ENCODE results near the gene CATSPERZ.
A peak's percentile ranks its signal among the peaks of the same experiment; 100 is the strongest.
"Not testable (repeated sequence)": the region's sequence is repeated elsewhere in the genome, so short reads cannot be mapped to it uniquely, and the experiment has no call there.

CATSPERZ gene

DNA sequence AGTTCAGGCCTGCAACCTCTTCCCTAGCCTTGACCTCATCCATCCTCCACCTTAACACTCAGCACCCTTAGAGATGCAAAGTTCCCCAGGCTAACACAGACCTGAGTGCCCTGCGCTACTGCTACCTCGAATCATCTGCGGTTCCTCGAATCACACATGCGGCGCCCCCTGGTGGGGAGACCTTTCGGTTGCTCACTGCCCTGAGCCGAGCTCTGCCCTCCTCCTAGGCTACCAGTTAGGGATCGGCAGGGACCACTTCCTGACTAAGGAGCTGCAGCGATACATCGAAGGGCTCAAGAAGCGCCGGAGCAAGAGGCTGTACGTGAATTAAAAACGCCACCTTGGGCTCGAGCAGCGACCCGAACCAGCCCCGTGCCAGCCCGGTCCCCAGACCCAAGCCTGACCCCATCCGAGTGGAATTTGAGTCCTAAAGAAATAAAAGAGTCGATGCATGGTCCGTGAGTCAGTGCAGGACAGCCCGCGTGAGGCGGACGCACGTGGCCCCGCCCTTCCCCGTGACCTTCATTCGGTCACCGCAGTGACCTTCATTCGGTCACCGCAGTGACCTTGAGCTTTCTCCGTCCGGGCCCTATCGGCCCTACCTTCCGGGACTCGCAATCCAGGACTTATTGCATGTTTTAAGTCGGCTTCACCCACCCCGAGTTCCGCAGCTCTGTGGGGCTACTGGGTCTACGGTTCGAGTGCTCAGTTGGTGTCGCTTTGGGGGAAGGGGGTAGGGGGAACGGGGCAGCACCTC lies 4.3 kb downstream of the CATSPERZ start:
- DNase-seq = peak; percentile 86 to 95 (median 91)

DNA sequence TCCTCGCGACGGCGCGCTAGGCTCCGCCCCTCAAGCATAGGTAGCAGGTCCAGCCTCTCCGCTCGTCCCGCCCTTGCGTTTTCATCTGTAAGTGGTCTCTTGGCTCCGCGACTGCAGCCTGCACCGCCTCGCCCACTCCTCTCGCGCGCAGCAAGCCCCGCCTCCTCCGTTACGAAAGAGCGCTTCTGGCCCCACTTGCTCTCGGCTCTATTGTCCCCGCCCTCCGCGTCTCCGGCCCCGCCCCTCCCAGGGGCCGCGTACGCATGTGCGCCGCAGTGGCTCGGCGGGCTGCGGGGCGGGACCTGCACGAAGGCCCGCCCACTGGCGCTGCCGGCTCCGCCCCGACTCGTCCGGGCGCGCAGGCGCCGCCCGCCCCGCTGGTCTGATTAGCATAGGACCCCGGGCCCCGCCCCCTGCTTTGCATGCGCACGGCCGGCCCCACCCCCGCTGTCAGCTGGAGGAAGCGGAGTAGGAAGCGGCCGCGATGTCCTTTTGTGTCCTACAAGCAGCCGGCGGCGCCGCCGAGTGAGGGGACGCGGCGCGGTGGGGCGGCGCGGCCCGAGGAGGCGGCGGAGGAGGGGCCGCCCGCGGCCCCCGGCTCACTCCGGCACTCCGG lies 5.0 kb downstream of the CATSPERZ start, which contains the start of gene ESRRA:
TSS of gene ESRRA (plus strand) at position 450 of the 616 bp plus-strand sequence. CDS start 1,656 bp downstream, outside the sequence.
- peak; percentile 99 to 100 (median 100) for DNase-seq

DNA sequence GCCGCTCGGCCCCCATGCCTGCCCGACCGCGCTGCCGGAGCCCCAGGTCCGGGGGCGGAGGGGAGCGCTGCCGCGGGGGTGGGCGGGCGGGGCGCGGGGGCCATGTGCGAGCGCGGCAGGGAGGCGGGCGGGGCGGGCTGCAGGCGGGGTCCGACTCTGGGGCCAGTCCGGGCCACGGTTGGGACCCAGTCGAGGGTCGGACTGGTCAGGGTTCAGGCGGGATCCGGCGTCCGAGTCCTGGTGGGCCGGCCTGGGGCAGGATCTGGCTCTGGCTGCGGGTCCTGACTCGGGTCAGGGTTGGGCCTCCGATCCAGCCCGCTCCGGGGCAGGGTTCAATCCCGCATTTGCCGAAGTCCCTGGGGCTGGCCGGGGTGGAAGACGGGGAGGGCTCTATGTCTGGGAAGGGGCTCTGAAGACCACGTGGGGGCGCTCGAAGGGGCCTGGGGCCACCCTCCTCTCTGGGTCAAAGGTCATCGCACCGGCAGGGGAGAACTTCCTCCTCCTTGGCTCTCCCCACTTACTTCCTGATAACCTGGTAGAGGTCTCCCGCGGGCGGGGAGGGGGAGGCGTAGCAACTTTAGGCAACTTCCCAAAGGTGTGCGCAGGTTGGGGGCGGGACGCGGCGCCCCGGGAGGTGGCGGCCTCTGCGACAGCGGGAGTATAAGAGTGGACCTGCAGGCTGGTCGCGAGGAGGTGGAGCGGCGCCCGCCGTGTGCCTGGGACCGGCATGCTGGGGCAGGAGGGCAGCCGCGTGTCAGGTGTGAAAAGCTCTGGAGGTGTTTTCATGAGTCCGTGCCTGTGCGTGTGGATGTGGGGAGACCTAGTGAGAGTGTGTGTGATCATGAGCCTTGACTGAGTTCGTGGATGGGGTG lies 5.8 kb downstream of the CATSPERZ start:
- peak; percentile 10 to 80 (median 71) for DNase-seq

DNA sequence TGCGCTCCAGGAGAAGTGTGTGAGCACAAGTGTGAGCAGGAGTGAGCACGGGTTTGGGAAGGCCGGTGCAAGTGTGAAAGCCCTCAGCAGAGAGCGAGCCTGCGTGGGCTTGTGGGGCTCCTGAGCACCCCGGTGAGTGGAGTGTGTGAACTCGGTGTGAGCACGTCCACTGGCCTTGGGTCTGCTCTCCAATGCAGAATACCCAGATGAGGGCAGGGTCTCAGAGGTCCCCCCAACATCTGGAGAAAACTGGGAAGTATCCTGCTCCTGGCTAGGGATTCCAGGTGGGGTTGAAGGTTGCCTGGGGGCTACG lies 6.4 kb downstream of the CATSPERZ start:
- no peak for DNase-seq

DNA sequence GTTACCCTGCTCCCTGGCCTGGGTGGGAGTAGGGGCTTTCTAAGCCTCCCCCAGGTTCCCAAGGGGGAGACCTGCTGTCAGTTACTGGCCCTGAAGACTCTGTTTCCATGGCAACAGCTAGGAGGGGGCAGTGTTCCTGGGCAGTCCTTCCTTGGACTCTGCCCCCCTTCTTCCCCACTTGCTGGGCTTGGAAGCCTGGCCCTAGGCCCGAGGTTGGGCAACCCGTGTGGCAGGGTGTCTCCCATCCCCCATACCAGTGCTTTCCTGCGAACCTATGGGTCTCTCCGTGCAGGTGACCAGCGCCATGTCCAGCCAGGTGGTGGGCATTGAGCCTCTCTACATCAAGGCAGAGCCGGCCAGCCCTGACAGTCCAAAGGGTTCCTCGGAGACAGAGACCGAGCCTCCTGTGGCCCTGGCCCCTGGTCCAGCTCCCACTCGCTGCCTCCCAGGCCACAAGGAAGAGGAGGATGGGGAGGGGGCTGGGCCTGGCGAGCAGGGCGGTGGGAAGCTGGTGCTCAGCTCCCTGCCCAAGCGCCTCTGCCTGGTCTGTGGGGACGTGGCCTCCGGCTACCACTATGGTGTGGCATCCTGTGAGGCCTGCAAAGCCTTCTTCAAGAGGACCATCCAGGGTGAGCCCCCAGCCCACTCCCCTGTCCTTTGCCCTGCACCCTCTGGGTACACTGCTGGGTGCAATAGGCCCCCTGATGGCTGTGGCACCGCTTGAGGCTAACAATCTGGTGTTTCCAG lies 6.9 kb downstream of the CATSPERZ start:
- peak in 2 of 3 experiments; percentile 36 to 39 for DNase-seq

DNA sequence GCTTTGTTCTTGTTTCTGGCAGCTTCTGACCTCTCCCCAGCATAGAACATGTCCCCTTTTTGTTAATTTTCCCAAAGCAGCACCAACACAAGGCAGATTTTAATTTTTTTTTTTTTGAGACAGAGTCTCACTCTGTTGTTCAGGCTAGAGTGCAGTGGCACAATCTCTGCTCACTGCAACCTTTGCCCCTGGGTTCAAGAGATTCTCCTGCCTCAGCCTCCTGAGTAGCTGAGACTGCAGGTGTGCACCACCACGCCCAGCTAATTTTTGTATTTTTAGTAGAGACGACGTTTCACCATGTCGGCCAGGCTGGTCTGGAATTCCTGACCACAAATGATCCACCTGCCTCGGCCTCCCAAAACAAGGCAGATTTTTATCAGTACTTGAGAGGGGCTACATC lies 7.6 kb downstream of the CATSPERZ start:
- DNase-seq = not testable (repeated sequence)

DNA sequence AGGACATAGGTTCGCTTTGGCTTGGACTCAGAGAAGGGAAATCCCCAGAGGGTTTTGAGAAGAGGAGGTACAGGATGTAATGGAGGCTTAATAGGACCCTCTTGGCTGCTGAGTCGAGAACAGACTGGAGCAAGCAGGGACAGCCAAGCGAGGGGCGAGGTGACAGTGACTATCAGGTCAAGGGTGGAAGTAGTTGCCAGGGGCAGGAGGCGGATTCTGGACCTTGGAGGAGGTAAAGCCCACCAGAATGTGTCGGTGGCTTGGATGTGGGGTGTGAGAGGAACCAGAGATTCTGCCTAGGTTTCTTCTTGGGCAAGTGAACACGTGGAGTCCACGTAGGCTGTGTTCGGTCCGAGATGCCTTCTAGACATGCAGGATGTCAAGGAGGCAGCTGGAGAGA lies 12.8 kb downstream of the CATSPERZ start:
- DNase-seq = no peak

DNA sequence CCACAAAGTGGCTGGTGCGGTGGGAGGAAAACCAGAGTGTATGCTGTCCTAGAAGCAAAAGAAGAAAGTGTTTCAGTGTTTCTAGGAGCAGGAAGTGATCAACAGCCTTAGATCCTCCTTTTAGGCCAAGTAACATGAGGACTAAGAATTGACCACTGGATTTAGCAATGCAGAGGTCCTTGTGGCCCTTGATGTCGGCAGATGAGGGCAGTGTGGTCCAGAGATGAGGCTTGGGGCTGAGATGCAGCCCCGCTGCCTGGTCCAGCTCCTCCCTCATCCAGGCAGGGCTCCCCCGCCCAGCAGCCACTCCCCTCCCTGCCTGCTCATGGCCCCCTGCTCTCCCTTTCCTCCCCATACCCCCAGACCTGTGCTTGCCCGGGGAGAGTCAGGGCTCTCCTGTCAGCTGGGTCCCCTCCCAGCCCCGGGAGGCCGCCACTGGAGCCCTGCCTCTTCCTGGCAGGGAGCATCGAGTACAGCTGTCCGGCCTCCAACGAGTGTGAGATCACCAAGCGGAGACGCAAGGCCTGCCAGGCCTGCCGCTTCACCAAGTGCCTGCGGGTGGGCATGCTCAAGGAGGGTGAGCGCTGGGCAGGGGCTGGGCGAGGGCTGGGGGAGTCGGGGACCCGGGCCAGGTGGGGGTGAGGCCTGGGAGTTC lies 13.5 kb downstream of the CATSPERZ start:
- DNase-seq = no peak

DNA sequence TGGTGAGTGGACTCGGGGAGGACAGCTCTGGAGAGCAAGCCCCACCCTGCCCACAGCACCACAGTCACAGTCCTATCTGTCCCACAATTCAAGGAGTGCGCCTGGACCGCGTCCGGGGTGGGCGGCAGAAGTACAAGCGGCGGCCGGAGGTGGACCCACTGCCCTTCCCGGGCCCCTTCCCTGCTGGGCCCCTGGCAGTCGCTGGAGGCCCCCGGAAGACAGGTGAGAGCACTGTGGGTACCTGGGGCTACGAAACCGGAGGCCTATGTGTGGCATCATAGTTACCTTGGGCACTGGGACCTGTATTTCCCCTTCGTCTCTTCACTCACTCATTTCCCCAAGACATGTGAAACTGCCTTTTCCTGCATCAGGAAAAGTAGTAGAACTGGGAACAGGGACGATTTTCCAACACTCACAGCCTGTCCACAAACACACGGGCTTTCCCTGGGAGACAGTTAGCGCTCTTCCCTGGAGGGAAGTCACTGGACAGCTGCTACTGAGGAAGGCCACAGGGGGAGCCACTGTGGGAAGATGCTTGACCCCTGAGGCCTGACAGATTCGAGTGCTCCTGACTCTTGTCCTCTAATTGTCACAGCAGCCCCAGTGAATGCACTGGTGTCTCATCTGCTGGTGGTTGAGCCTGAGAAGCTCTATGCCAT lies 14.1 kb downstream of the CATSPERZ start:
- no peak for DNase-seq

DNA sequence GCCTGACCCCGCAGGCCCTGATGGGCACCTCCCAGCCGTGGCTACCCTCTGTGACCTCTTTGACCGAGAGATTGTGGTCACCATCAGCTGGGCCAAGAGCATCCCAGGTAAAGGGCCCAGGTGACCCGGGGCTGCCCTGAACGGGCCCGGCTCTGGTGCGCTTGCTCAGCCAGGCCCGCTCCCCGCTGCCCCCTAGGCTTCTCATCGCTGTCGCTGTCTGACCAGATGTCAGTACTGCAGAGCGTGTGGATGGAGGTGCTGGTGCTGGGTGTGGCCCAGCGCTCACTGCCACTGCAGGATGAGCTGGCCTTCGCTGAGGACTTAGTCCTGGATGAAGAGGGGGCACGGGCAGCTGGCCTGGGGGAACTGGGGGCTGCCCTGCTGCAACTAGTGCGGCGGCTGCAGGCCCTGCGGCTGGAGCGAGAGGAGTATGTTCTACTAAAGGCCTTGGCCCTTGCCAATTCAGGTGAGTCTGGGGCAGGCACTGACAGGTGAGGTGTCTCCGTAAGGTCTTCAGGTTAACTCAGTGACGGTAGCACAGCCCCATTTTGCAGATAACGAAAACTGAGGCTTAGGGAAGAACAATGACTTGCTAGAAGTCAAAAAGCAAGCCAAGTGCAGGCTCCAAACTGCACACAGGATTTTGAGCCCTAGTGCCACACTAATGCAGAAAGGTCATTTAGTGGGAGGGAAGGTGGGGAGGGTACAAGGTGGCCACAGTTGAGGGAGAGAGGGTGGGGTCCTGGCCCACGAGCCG lies 14.8 kb downstream of the CATSPERZ start:
- DNase-seq = no peak

DNA sequence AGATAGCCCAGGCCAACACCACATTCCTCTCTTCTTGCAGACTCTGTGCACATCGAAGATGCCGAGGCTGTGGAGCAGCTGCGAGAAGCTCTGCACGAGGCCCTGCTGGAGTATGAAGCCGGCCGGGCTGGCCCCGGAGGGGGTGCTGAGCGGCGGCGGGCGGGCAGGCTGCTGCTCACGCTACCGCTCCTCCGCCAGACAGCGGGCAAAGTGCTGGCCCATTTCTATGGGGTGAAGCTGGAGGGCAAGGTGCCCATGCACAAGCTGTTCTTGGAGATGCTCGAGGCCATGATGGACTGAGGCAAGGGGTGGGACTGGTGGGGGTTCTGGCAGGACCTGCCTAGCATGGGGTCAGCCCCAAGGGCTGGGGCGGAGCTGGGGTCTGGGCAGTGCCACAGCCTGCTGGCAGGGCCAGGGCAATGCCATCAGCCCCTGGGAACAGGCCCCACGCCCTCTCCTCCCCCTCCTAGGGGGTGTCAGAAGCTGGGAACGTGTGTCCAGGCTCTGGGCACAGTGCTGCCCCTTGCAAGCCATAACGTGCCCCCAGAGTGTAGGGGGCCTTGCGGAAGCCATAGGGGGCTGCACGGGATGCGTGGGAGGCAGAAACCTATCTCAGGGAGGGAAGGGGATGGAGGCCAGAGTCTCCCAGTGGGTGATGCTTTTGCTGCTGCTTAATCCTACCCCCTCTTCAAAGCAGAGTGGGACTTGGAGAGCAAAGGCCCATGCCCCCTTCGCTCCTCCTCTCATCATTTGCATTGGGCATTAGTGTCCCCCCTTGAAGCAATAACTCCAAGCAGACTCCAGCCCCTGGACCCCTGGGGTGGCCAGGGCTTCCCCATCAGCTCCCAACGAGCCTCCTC lies 15.7 kb downstream of the CATSPERZ start:
- DNase-seq = not testable (repeated sequence)

DNA sequence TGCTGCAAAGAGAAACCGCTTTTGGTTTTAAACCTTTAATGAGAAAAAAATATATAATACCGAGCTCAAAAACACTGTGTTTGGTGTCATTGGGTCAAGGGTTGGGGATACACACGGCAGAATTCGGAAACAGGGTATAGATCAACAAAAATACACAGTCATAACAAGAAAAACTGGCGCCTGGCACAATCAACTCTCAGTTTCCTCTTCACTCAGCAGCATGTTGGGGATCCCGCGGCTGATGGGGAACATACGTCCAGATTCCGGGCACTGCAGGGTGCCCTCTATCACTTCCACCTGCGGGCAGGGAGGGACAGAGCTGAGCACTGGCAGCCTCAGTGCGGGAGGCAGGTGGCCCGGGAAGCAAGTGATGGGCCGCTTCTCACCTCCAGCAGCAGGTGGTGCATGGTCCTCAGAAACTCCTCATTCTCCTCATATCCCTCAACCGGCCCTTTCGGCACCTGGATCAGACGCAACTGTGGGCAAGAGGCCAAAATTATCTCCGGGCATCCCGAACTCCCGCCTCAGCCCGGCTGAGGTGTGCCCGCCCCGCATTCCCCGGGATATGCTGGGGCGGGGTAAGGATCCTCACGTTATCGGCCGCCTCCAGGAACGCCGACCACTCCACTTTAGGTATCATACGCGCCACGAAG lies 16.6 kb downstream of the CATSPERZ start:
- peak in 2 of 3 experiments; percentile 64 to 75 for DNase-seq

DNA sequence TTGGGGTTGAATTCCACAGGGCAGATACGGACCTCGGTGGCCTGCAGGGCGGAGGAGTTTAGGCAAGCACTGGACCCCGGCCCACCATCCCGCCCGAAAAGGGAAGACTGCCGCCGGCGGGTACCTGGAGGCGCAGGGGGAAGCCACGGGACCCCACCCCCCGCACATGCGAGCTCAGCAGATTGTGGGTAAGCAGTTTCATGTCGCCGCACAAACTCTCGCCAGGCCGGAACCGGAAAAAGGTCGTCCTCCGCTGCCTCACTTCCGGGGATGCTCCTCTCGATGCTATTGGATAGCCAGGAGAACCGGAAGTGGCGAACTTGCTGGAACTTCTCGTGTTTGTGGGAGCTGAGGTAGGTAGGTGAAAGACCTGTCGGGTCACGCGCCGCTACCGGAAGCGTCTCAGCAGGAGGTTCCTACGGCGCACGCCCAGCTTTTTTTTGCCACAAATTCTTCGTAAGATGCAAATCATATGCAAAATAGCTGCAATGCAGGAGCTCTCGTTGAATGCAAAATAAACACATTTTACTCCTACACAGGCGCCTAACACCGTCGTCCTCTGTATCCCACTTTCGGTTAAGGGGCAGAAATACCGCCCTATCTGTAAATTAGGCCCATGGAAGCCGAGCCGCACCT lies 17.3 kb downstream of the CATSPERZ start, which contains the start of gene TRMT112:
TSS of gene TRMT112 (minus strand) at position 235 of the 636 bp plus-strand sequence. CDS start at position 202, 33 bp downstream.
- DNase-seq = peak; percentile 96 to 100 (median 96)

DNA sequence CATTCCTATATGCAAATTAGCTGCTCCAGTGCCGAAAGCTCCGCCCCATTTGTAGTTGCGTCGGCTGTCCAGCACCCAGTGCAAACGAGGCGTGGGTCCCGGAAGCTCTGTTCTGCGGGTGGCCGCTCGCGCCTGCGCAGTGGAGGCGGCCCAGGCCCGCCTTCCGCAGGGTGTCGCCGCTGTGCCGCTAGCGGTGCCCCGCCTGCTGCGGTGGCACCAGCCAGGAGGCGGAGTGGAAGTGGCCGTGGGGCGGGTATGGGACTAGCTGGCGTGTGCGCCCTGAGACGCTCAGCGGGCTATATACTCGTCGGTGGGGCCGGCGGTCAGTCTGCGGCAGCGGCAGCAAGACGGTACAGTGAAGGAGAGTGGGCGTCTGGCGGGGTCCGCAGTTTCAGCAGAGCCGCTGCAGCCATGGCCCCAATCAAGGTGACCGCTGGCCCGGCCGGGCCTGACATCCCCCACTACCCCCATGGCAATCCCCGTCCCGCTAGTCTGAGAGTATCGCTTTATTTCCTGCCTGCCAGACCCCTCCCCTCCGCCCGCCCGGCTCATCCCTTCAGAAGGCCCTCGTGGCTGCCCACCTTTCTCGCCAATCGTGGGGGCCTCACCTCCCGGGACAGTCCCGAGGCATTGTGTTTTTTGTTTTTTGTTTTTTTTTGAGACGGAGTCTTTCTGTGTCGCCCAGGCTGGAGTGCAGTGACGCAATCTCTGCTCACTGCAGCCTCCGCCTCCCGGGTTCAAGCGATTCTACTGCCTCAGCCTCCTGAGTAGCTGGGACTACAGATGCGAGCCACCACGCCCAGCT lies 18.0 kb downstream of the CATSPERZ start, which contains the start of gene PRDX5:
TSS of gene PRDX5 (plus strand) at position 161 of the 805 bp plus-strand sequence. CDS start at position 256, 95 bp downstream.
- DNase-seq = peak; percentile 97 to 99 (median 98)

DNA sequence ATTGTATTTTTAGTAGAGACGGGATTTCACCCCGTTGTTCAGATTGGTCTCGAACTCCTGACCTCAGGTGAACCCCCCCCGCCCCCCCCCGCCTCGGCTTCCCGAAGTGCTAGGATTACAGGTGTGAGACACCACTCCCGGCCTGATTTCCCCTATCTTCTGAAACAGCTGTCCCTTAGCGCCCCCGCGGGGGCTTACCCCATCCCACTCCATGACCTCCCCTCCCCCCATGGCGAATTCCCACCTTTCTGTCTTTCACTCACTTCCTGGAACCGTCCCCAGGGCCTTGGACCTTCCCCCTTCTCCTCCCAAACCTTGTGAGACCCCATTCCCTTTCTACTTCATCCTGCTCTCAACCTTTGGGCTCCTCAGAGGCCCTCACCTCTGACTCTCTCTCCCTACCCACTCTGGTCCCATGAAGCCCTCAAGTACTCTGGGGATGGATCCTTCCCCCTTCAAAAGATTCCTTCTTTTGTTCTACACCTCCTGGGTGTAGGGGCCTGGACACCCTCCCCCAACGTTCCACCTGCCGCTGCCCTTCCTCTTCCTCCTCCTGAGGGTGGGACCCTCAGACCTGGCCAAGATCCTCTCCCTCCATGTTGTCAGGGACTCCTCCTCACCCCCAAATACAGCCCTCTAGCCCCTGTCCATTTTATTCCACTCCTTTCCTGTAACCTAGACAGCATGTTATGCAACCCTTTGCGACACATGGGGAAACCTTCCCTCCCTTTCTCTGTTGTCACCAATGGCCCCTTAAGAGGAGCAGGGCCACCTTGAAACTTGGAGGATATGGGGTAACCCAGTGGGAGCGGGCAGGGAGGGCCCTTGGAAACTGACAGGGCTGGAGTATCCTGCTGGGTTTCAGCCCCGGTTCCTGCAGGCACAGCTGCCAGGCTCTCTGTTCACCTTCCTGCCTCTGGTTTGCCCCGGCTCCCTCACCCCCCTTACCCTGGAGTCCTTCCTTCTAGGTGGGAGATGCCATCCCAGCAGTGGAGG lies 18.9 kb downstream of the CATSPERZ start:
- DNase-seq = peak in 2 of 3 experiments; percentile 43 to 58

DNA sequence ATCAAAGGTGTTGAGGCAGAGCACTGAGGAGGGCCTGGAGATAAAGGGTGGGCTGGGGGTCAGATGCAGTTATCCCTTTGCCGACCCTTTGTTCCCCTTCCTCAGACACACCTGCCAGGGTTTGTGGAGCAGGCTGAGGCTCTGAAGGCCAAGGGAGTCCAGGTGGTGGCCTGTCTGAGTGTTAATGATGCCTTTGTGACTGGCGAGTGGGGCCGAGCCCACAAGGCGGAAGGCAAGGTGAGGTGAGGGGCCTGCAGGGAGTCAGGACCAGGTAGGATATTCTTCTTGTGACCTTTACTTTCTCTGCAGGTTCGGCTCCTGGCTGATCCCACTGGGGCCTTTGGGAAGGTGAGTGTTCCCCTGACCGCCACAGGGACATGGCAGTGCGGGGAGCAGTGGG lies 20.4 kb downstream of the CATSPERZ start:
- no peak for DNase-seq
